NCI-H2196 (cell line): Measurements from ENCODE around the gene STARD7.
"Not testable (repeated sequence)": the region's sequence is repeated elsewhere in the genome, so short reads cannot be mapped to it uniquely, and the experiment has no call there.

ENCODE experiments used
- DNase-seq: peaks from one replicate; lab custom pipeline; 2025; ENCODE audit not compliant: unreplicated experiment; lab: John Stamatoyannopoulos, UW

Gene STARD7

GRCh38 chr2:96164459-96165184 lies 44.0 kb downstream of the STARD7 start:
- DNase-seq, result no peak

DNA sequence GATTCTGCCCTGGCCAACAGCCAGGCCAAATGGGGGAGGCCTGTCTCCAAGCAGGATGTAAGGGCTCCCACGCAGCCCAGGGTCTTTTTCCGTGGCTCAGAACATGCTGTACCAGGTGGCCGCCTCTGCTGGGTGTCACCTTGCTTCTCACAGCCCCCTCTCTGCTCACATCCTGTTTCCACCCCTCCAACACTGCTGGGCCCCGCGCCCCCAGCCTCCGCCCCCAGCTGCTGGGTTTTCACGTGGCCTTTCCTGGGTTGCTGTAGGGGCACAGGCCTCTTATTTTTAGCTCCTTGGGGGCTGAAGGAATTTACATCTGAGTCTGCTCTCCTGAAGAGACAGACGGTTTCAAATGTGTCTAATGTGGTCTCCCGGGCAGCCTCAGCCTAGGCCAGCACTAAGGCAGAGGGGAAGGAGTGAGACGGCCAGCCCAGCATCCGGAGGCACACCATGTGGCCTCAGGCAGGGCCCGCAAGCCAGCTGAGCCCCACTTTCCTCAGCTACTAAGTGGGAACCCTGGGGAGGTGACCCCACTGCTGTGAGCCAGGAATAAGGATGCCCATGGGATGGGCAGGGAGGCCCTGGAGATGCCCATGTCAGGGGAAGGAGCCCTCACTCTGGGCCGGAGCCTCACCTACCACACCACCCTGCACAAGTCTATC lies 44.7 kb downstream of the STARD7 start:
- no peak for DNase-seq

DNA sequence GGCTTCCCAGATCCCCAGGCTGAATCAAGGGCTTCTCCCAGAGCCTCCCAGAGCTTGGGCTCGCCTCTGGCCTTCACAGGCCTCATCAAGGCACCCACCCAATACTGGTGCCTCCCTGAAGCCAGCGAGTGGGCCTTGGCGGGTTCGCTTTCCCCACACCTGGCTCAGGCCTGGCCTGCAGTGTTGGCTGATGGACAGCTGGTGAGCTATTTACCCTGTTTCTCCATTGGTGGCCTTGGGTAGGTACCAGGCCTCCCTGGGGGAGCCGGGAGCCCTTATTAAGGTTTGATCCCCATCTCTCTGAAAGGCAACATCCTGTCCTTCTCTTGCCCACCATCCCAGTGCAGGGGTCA lies 45.2 kb downstream of the STARD7 start:
- DNase-seq, result no peak

DNA sequence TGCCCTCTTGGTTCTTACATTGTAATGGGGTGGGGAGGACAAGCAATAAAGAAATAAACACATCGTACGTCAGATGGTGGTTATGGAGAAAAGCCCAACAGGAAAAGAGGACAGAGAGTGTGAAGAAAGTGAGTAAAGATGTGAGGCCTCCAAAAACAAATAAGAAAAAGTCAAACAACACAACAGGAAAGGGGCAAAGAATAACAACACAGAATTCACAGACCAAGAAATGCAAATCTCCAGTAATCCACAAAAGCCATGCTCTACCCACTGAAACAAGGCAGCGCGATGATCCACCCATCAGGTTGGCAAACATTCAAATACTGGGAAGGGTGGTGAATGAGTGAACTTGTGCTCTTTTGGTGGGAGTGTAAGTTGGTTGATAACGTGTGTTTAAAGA lies 46.7 kb downstream of the STARD7 start:
- DNase-seq, result no peak

DNA sequence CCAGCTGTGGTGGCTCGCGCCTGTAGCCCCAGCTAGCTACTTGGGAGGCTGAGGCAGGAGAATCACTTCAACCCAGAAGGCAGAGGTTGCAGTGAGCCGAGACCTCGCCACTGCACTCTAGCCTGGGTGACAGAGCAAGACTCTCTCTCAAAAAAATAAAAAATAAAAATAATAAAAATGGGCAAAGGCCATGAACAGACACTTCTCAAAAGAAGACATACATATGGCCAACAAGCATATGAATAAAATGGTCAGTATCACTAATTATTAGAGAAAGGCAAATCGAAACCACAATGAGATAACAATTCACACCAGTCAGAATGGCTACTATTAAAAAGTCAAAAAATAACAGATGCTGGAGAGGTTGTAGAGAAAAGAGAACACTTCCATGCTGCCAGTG lies 48.3 kb downstream of the STARD7 start:
- DNase-seq, result not testable (repeated sequence)

DNA sequence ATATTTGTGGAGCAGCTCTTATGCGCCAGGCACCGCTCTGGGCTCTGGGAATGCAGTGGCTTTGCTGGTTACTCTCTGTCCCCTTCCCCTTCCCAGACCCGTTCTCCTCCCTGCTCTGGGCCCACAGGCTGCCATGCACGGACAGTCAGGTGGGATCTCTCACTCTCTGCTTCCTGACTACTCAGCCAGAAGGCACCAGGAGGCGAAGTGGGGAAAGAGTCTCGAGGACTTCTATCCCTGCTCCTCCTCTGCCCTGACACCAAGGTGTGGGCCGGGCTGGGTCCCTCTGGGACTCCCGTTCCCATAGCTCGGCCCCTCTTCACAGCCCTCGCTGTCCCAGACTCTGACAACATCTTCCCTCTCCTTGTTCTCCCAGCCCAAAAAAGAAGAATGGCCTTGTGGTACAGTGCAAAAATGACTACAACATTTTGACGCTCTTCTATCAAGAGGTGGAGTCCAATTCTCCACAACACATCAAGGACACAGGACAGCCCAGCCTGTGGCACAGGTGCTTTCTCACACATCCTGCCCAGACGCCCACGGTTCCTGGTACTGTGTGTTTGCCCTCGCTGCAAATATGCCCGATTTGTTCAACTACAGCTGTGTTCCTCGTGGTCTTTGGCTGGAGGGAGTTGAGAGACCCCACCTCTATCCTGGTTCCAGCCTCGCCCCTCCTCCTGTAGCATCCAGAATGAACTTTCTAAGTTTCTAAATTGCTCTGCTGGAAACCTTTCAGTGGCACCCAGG lies 49.4 kb downstream of the STARD7 start:
- no peak for DNase-seq

DNA sequence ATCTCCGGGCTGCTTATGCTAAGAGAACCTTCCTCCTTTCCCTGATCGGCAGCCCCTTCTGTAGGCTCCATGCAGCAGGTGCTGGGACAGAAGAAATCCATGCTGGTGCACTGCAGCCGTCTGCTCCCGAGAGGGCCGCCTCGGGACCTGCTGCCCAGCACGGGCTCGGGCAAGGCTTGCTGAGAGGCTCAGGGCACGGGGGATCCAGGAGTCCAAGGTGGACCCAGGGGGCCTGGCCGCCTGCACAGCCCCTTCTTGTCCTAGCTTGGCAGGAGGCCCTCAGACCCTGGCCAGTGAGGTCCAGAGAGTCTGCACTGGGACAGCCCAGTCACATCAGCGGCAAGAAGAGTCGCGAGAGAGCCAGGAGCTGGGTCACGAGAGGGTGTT lies 50.1 kb downstream of the STARD7 start:
- no peak for DNase-seq

- no peak for DNase-seq
These were observed 50.7 kb downstream of the STARD7 start for GRCh38 chr2:96157649-96158553.

- no peak for DNase-seq
These were observed 51.5 kb downstream of the STARD7 start for GRCh38 chr2:96156926-96157648.

GRCh38 chr2:96156011-96156820 lies 52.4 kb downstream of the STARD7 start:
- DNase-seq, result no peak

DNA sequence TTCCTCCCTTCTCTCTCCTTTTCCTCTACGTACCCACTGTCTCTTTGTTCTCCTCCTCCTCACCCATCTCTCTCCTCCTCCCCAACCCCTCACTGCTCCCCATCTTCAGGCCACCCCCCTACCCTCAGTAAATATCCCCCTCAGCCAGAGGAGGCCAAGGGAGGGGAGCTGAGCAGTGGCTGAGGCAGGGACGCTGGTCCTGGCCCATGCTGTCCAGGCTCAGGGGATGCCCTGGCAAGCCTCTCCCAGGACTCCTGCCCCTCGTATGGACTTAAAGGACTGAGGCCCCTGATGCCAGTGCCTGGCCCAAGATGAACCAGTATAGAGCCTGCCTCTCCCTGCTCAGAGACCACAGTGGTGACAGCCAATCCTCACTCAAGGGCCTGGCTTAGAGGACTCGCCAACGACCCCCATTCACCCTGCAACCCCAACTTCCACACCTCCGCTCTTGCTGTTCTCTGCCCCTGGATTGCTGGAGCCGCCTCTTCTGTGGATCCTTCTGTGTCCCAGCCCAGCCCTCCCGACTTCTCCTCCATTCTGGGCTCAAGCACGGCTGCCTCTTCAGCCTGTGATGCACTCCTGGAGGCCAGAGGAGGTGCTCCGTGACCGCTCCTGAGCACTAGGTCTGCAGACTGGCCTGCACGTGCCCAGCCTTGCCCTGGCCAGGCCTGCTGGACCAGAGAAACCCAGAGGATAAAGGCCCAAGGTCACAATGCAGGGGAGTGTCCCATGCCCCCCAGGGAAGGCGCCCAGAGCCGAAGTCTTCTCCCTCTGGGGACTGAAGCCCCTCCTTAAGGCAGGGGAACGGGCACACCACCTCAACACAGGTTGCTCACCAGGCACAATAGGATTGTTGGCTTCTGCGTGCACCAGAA lies 53.9 kb downstream of the STARD7 start:
- DNase-seq, result no peak

DNA sequence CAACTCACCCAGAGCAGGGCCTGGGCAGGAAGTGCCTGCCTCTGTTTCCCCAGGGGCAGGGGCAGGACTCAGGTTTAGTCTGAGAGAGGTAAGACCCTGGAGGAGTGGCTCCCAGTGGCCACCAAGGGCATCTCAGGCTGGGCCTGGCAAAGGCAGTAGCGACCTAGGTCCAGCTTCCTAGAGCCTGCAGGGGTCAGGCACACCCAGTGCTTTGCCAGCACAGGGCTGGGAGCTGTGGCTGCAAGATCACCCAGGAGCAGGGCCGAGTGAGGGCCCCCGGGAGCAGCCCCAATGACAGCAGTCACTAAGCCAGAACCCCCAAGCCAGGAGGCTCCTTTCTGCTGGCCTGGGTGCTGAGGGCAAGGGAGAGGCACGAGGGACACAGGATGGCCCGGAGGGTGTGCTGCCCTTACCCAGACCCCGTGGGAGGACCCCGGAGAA lies 54.6 kb downstream of the STARD7 start:
- DNase-seq, result no peak

GRCh38 chr2:96153291-96153713 lies 55.3 kb downstream of the STARD7 start:
- DNase-seq, result no peak

DNA sequence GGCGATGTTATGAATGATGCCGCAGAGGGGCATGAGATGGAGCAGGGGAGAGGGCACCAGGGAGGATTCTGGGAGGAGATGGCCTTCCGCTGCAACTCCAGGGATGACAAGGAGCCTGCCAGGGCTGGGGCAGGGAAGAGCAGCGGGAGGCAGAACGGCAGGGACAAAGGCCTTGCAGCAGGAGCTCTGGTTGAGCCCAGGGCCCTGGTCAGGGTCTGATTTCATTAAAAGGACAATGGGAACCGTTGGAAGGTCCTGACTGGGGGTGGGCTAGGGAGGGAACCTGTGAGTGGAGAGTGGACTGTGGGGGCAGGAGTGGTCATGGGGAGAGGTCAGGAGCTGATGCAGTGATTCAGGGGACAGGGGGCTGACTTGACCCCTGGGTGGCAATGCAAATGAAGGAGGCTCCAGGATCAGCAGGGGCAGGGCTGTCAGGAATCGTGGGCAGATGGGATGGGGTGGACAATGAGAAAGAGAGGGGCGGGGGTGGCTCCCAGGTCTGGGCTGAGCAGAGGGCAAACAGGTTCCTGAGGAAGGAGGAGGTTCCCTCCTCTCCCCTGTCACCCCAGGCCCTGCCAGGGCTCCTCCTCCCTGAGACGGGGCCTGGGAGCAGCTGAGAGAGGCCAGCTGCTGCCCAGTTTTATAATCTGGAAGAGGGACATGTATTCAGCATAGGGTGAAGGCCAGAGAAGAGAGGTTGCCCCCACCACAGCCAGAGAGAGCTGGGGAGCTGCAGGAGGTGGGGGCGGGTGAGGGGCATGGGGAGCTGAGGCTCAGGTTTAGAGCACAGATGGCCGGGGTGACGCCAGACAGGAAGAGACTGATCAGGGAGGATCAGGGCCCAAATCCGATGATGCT lies 56.1 kb downstream of the STARD7 start:
- DNase-seq, result peak; percentile 17

- DNase-seq, result no peak
These were observed 56.9 kb downstream of the STARD7 start for GRCh38 chr2:96151595-96152303.

DNA sequence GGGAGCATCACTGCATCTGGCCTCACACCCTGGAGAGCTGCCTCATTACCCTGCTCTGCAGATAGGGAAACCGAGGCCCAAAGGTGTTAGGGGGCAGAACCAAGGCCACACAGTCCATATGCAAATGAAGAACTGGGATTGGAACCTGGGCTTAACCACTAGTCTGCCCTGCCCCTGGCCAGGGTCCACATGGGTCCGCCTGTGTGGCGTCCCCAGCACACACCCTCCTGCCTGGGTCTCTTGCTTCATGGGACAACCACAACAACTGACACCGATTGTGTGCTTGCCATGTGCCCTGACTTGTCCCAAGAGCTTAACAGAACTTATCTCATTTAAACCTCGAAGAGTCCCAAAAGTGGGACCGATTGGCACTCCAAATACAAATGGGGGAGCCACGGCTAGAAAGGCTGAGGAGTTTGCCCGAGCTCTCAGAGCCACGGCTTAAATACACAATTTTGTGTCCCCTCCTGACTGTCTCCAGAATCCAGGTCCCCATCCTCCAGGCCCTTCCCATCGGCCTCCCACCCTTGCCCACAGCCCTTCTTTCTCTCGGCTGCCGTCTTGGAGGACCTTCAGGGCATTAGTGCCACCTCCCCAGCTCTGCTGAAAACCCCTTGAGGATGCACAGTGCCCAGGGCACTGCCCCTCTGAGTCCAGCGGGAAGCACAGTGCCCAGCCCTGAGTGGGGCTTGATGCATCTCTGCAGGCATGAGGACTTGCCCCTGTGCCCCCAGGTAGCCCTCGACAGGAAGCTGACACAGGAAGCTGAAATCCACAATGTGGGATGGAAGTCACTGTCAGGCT lies 57.6 kb downstream of the STARD7 start:
- DNase-seq, result no peak
